ENCODE measurements around the gene MADD. TPM values are rescaled to one million over a fixed set of nuclear protein-coding genes. Genes with fewer than 3 reads are reported as not detected.

MADD gene
- total RNA-seq, 1 experiment from 2014 or later, result 26.4 TPM

DNA sequence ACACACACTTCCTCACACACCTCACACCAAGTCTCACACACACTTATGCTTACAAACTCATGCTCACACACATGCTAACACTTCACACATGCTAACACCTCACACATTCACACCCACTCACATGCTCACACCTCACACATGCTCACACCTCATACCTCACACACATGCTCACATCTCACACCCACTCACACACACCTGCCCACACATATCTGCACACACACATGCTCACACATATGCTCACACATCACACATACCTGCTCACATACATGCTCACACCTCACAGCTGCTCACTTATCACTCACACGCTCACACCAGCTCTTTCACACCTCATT lies 87.0 kb downstream of the MADD start:
- ATAC-seq (no peak), DNase-seq (no peak)
- no peaks in the 10 kb centered on the region for H3K9me2 ChIP-seq (replicated peaks; ENCODE audit: low read length)
- H3K27me3 ChIP-seq (ENCODE audit: low read length), result no peaks in the 10 kb centered on the region
- no peaks in the 10 kb centered on the region for H3K4me1 ChIP-seq (ENCODE audit: insufficient read depth, low read length)
- H3K9ac ChIP-seq (ENCODE audit: low read length), result no peak overlapping the region
- H3K4me3 ChIP-seq (ENCODE audit: low read length), result no peak overlapping the region
- no peaks in the 10 kb centered on the region for H4K20me1 ChIP-seq (ENCODE audit: low read length)
- intact Hi-C loops (cut with micrococcal nuclease), result no loop called here
- H3K27ac ChIP-seq (ENCODE audit: low read length), result no peak overlapping the region
- no peak overlapping the region for H3K4me2 ChIP-seq (ENCODE audit: low read length)
- H3F3A ChIP-seq (ENCODE audit: low read length, unreplicated experiment), result no peaks in the 10 kb centered on the region
- H3K79me2 ChIP-seq (ENCODE audit: low read length), result no peaks in the 10 kb centered on the region
- TF ChIP-seq EZH2 (IDR thresholded peaks at IDR 0.05; ENCODE audit: low read length, unreplicated experiment) (no peak), EZH2phosphoT487 (IDR thresholded peaks at IDR 0.05; ENCODE audit: borderline replicate concordance, low read length) (no peak)
- TF ChIP-seq, protein P1, sequence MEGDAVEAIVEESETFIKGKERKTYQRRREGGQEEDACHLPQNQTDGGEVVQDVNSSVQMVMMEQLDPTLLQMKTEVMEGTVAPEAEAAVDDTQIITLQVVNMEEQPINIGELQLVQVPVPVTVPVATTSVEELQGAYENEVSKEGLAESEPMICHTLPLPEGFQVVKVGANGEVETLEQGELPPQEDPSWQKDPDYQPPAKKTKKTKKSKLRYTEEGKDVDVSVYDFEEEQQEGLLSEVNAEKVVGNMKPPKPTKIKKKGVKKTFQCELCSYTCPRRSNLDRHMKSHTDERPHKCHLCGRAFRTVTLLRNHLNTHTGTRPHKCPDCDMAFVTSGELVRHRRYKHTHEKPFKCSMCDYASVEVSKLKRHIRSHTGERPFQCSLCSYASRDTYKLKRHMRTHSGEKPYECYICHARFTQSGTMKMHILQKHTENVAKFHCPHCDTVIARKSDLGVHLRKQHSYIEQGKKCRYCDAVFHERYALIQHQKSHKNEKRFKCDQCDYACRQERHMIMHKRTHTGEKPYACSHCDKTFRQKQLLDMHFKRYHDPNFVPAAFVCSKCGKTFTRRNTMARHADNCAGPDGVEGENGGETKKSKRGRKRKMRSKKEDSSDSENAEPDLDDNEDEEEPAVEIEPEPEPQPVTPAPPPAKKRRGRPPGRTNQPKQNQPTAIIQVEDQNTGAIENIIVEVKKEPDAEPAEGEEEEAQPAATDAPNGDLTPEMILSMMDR (conservative IDR thresholded peaks at IDR 0.05; ENCODE audit: low read depth, low read length), result no peak
- no peaks in the 10 kb centered on the region for H3K9me3 ChIP-seq (ENCODE audit: low read length)
- H2AFZ ChIP-seq (ENCODE audit: low read length), result no peak overlapping the region
- H3K36me3 ChIP-seq (ENCODE audit: low read depth, low read length), result no peaks in the 10 kb centered on the region
- no TSS peak for BruUV-seq (replicated peaks)
- CTCF ChIA-PET, result no interaction called here
- POLR2A ChIA-PET (ENCODE audit: unreplicated experiment), result no interaction called here

DNA sequence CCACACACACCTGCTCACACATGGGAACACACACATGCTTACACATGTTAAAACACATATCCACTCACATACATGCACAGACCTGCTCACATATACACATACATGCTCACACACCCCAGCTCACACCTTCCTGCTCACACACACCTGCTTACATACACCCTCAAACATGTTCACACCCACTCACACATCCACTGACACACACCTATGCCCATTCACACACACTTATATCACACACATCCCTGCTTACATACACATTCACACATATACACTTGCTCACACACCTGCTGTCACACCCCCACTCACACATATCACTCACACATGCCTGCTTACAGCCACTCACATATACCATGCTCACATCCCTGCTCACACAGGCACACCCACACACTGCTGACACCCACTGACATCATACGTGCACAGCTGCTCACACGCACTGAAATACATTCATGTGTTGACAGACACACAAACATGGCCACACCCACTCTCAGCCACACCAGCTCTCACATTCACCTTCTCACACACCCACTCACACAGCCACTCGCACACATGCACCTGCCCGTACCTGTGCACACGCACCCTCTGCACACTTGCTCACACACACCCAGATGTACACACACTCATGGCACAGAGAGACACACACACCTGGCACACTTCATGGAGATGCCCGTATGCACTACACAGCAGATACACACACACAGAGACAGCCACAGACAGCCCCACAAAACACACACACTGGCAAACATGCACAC lies 88.2 kb downstream of the MADD start:
- H3K36me3 ChIP-seq (ENCODE audit: low read depth, low read length), result no peaks in the 10 kb centered on the region
- no peaks in the 10 kb centered on the region for H3K79me2 ChIP-seq (ENCODE audit: low read length)
- no peak overlapping the region for H3K27ac ChIP-seq (ENCODE audit: low read length)
- intact Hi-C loops (cut with micrococcal nuclease), result no loop called here
- no peaks in the 10 kb centered on the region for H3F3A ChIP-seq (ENCODE audit: low read length, unreplicated experiment)
- ChIA-PET CTCF (no interaction called here), POLR2A (ENCODE audit: unreplicated experiment) (no interaction called here)
- no peaks in the 10 kb centered on the region for H3K9me3 ChIP-seq (ENCODE audit: low read length)
- ATAC-seq (no peak), DNase-seq (no peak)
- H3K4me1 ChIP-seq (ENCODE audit: insufficient read depth, low read length), result no peaks in the 10 kb centered on the region
- H3K9ac ChIP-seq (ENCODE audit: low read length), result no peak overlapping the region
- no peaks in the 10 kb centered on the region for H3K27me3 ChIP-seq (ENCODE audit: low read length)
- TF ChIP-seq EZH2phosphoT487 (IDR thresholded peaks at IDR 0.05; ENCODE audit: borderline replicate concordance, low read length) (no peak), EZH2 (IDR thresholded peaks at IDR 0.05; ENCODE audit: low read length, unreplicated experiment) (no peak)
- TF ChIP-seq, protein P1 (conservative IDR thresholded peaks at IDR 0.05; ENCODE audit: low read depth, low read length), result no peak
- no peak overlapping the region for H3K4me3 ChIP-seq (ENCODE audit: low read length)
- H2AFZ ChIP-seq (ENCODE audit: low read length), result no peak overlapping the region
- no peaks in the 10 kb centered on the region for H4K20me1 ChIP-seq (ENCODE audit: low read length)
- H3K9me2 ChIP-seq (replicated peaks; ENCODE audit: low read length), result no peaks in the 10 kb centered on the region
- no TSS peak for BruUV-seq (replicated peaks)
- no peak overlapping the region for H3K4me2 ChIP-seq (ENCODE audit: low read length)

DNA sequence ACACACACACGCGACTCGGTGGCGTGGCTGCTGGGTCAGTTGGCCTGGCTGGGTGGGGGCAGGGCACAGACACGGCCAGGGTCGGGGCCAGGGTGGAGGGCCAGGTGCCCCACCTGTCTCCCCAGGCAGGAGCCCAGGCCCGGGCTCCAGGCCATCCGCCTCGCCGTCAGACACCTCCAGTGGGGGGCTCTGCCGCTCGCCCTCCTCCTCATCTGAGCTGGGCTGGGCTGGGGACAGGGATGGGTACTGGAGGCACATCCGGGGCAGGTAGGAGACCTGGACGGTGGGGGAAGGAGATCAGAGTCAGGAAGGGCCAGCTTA lies 88.8 kb downstream of the MADD start:
- no peaks in the 10 kb centered on the region for H3K9me3 ChIP-seq (ENCODE audit: low read length)
- H3K27me3 ChIP-seq (ENCODE audit: low read length), result no peaks in the 10 kb centered on the region
- ChIA-PET POLR2A (ENCODE audit: unreplicated experiment) (no interaction called here), CTCF (no interaction called here)
- H3K4me3 ChIP-seq (ENCODE audit: low read length), result no peak overlapping the region
- no peaks in the 10 kb centered on the region for H3K4me1 ChIP-seq (ENCODE audit: insufficient read depth, low read length)
- H3K79me2 ChIP-seq (ENCODE audit: low read length), result no peaks in the 10 kb centered on the region
- TF ChIP-seq EZH2 (IDR thresholded peaks at IDR 0.05; ENCODE audit: low read length, unreplicated experiment) (no peak), EZH2phosphoT487 (IDR thresholded peaks at IDR 0.05; ENCODE audit: borderline replicate concordance, low read length) (no peak)
- TF ChIP-seq, protein P1 (conservative IDR thresholded peaks at IDR 0.05; ENCODE audit: low read depth, low read length), result no peak
- no peaks in the 10 kb centered on the region for H3K9me2 ChIP-seq (replicated peaks; ENCODE audit: low read length)
- no peak overlapping the region for H2AFZ ChIP-seq (ENCODE audit: low read length)
- H3K9ac ChIP-seq (ENCODE audit: low read length), result no peak overlapping the region
- H4K20me1 ChIP-seq (ENCODE audit: low read length), result no peaks in the 10 kb centered on the region
- no peaks in the 10 kb centered on the region for H3F3A ChIP-seq (ENCODE audit: low read length, unreplicated experiment)
- intact Hi-C loops (cut with micrococcal nuclease), result no loop called here
- DNase-seq (no peak), ATAC-seq (no peak)
- no peak overlapping the region for H3K27ac ChIP-seq (ENCODE audit: low read length)
- BruUV-seq (replicated peaks), result no TSS peak
- no peaks in the 10 kb centered on the region for H3K36me3 ChIP-seq (ENCODE audit: low read depth, low read length)
- H3K4me2 ChIP-seq (ENCODE audit: low read length), result no peak overlapping the region
